HG02943 (cell line): ENCODE data around the gene MYH7.
"Not testable (repeated sequence)": the region's sequence is repeated elsewhere in the genome, so short reads cannot be mapped to it uniquely, and the experiment has no call there.

Source experiments
- ATAC-seq: cut with Tn5 transposase; IDR thresholded peaks from one replicate; pipeline ENCODE4 v1.9.1; 2021; ENCODE audit warnings: mild to moderate bottlenecking, low read depth, moderate library complexity; ENCODE audit not compliant: unreplicated experiment

MYH7 gene

GRCh38 chr14:23392613-23393012 is 42.8 kb downstream of the MYH7 start:
- no peak for ATAC-seq

DNA sequence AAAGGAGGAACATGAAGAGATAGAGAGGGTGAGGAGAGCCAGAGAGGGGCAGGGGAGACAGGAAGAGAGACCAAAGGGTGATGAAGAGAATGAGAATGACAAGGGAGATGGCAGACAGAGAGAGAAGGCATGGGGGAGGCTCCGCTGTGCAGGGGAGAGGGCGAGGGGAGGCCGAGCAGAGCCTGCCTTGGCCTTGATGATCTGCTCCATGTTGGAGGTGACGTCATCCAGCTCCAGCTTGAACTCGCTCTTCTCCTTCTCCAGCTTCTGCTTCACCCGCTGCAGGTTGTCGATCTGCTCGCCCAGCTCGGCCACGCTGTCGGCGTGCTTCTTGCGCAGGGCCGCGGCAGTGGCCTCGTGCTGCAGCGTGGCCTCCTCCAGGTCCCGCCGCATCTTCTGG is 45.6 kb downstream of the MYH7 start:
- not testable (repeated sequence) for ATAC-seq

GRCh38 chr14:23389396-23389795 is 46.1 kb downstream of the MYH7 start:
- no peak for ATAC-seq

DNA sequence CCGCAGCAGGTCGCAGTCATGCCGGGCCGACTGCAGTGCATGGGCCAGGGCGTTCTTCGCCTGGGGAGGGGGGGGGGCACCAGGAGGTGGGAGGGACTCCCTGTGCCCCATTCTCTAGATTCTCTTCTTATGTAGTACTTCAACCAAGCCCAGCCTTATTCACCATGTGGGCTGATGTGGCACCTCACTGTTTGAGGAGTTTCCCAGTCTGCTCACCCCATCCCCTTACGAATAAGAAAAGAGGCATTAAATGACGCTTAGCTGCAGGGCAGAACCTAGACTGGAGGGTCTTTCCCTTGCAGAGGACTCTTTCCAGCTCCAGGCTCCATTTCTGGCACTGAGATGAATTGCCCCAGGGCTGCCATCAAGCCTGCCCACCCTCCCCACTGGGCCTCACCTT is 46.5 kb downstream of the MYH7 start:
- ATAC-seq, result no peak

DNA sequence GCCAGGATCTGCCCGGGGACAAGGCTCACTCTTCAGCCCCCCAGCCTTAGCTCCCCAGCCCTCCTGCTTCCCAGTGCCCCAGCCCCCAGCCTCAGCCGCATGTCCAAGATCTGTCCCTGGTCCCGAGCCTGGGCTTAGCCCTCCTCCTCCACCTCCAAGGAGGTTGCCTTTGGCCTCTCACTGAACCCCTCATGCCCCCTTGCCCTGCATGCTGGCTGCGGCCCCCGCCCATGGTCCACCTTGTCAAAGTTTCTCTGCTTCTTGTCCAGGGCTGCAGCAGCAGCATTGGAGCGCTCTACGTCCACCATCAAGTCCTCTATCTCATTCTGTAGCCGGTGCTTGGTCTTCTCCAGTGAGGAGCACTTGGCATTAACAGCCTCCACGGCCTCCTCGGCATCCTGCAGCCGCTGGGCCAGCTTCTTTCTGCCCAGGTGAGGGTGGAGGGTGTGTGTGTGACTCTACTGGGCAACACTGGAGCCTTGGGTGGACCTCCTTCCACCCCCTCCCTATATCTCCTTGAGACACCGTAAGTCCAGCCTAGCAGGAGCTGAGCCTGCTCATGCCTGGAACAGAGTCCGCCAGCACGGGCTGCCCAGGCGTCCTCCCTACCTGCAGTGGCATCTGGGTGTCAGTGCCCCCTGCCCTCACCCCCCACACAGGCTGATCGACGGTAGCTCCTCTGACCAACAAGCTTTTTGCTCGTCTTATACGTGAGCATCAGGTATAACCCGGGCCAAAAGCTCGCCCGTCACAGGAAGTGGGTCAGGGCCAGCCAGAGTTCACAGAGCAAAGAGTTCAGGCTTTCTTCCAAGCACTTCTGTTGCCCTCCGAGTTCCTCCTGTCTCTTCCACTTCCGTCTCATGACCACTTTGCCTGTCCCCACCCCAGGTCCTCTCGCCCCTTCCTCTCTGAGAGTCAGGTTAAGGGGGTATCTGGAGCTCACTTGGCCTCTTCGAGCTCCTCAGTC is 47.3 kb downstream of the MYH7 start:
- ATAC-seq, result no peak

DNA sequence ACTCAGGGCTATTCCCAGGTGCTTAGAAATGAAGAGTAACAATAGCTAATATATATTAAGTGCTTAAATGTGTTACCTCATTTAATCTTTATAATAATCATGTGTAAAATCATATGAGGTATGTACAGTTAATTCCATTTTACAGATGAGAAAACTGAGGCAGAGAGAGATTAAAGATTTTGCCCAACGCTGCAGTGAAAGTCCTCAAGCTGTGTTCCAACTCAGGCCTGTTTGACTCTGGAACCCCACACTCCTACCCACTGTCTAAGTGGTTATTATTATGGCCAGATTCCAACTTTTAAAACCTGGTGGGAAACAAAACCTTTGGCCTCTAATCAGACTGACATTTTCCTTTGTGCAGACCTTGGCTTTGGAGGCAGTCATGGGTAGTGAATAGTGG is 48.5 kb downstream of the MYH7 start:
- no peak for ATAC-seq

GRCh38 chr14:23386266-23386657 is 49.2 kb downstream of the MYH7 start:
- ATAC-seq, result not testable (repeated sequence)

DNA sequence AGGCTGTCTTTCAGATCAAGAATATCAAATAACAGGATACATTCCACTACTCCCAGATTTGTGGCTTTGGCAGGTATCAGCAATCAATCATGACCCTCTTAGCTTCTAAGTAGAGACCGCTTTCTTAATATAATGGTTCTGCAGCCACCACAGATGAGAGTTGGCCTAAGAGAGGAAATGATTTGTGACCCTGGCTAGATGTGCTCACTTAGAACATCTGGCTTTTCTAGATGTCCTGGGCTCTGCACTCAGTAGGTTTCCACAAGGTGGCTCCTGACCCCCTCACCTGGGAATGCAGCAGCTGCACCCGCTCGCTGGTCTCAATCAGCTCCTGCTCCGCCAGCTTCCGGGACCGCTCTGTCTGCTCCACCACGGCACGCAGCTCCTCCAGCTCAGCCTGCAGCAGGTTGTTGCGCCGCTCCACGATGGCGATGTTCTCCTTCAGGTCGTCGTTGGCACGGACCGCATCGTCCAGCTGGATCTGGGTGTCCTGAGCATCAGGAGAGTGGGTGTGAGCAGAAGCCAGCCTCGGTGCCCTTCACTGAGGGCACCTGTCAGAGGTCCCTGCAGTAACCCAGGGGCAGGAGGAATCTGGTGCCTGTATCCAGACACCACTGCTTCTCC is 49.7 kb downstream of the MYH7 start:
- ATAC-seq, result no peak

- no peak for ATAC-seq
These were observed 50.2 kb downstream of the MYH7 start for GRCh38 chr14:23385244-23385641.

- ATAC-seq, result no peak
These were observed 50.9 kb downstream of the MYH7 start for GRCh38 chr14:23384364-23385080.

- ATAC-seq, result no peak
These were observed 52.6 kb downstream of the MYH7 start for GRCh38 chr14:23382731-23383440.

GRCh38 chr14:23382276-23382675 is 53.2 kb downstream of the MYH7 start:
- no peak for ATAC-seq

GRCh38 chr14:23381871-23382270 is 53.6 kb downstream of the MYH7 start:
- no peak for ATAC-seq

DNA sequence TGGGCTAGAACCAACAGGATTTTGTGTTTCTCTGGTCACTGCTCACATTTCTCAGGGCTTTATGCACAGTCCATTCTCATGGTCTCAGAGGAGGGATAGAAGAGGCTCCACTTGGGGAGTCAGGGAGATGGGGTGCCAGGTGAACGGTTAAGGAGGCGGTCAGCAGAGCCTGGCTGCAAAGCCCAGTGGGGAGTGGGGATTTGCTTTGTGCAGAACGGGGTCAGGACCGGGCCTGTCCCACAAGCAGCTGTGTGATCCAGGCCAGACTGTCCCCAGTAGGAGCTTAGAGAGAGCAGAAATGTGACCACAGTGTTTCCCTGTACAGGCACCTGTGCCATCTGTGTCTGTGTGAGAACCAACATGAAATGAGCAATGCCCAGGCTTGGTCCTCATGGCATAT is 54.5 kb downstream of the MYH7 start:
- no peak for ATAC-seq

DNA sequence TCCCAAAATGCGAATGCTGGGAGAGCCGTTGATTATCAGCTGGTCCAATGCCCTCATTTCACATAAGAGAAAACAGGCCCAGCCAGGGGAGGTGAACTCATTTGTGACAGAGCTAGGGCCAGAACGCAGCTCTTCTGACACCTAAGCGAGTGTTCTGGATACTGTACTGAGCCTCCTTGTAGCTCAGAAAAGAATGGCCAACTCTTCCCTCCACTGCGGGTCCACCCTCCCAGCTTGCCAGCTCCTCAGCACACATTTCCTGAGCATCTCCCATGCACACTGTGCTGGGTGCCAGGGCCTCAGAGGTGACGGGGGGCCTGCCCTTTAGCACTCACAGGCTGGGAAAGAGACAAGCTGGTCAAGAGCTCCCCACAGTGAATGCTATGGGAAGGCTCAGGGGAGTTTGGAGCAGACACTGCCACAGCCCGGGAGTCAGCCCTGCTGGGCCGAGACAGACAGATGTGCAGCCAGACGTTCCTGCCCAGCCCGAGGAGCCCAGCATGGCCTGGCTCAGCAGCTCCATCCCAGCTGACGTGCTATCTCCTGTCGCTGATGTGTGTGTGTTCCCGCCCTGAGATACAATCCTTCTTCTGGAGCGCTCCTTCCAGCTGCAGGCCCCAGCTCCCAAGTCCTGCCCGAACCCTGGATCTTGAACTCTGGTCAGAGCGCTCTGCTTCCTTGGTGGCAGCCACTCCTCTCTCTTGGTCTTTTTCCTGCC is 55.1 kb downstream of the MYH7 start:
- ATAC-seq, result no peak

- no peak for ATAC-seq
These were observed 55.9 kb downstream of the MYH7 start for GRCh38 chr14:23379366-23380196.

DNA sequence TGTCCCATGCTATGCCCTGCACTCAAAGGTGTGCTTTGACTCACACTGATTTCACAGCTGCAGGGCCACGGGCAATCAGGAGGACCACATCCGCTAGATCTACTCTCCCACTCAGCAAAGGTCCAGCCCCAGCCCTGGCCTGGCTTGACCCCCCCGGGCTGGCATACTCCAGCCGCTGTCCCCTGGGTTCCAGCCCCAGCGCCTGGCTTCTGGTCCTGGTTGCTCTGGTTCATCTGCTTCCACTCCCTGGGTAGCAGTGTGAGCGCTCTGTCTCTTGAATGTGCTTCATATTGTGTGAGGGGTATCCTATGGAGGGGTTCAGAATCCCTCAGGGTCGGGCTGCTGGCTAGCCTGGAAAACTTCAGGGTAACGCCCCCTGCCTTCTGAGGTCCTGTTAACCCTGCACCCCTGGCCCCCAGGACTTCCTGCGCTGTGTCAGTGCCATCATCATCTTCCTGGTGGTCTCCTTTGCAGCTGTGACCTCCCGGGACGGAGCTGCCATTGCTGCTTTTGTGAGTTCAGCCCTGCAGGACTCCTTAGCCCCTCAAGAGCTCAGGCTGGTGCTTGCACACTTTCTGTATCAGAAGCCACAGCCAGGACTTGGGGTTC is 56.7 kb downstream of the MYH7 start:
- no peak for ATAC-seq
